Suprapubic skin (tissue), 3 donors: ENCODE measurements around the gene SFSWAP.
"Not testable (repeated sequence)": the region's sequence is repeated elsewhere in the genome, so short reads cannot be mapped to it uniquely, and the experiment has no call there.

ENCODE experiments used
- EP300 ChIP-seq: sonication (generic); formaldehyde crosslinking; IDR thresholded peaks from one replicate; pipeline ENCODE4 v1.6.1; 2017; ENCODE audit warnings: antibody characterized with exemption
- POLR2A ChIP-seq, 2 donors: fragments of 450-650 bp; IDR thresholded peaks; one replicate each; pipeline ENCODE4 v1.6.1; 2017; ENCODE audit warnings: antibody characterized with exemption in 2 of 2, mild to moderate bottlenecking in 2 of 2, moderate library complexity in 2 of 2
- TF ChIP-seq, protein P1 (sequence below), 2 donors: fragments of 200-600 bp in 1 of 2; fragments of 450-650 bp in 1 of 2; sonication (generic) in 1 of 2; IDR thresholded peaks; one replicate each; pipeline ENCODE4 v1.5.1; 2016 to 2019; ENCODE audit warnings: antibody characterized with exemption in 2 of 2, mild to moderate bottlenecking in 1 of 2, moderate library complexity in 1 of 2

DNA sequence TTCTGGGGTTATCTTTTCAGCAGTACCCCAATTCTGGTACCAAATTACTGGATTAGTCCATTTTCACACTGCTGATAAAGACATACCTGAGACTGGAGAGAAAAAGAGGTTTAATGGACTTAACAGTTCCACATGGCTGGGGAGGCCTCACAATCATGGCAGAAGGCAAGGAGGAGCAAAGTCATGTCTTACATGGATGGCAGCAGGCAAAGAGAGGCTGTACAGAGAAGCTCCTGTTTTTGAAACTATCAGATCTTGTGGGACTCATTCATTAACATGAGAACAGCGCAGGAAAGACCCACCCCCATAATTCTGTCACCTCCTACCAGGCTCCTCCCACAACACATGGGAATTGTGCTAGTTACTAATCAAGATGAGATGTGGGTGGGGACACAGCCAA is 33.8 kb downstream of the SFSWAP start:
- not testable (repeated sequence) for TF ChIP-seq POLR2A (IDR thresholded peaks at IDR 0.05); EP300
- TF ChIP-seq, protein P1, sequence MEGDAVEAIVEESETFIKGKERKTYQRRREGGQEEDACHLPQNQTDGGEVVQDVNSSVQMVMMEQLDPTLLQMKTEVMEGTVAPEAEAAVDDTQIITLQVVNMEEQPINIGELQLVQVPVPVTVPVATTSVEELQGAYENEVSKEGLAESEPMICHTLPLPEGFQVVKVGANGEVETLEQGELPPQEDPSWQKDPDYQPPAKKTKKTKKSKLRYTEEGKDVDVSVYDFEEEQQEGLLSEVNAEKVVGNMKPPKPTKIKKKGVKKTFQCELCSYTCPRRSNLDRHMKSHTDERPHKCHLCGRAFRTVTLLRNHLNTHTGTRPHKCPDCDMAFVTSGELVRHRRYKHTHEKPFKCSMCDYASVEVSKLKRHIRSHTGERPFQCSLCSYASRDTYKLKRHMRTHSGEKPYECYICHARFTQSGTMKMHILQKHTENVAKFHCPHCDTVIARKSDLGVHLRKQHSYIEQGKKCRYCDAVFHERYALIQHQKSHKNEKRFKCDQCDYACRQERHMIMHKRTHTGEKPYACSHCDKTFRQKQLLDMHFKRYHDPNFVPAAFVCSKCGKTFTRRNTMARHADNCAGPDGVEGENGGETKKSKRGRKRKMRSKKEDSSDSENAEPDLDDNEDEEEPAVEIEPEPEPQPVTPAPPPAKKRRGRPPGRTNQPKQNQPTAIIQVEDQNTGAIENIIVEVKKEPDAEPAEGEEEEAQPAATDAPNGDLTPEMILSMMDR (IDR thresholded peaks at IDR 0.05): not testable (repeated sequence)
